ENCODE measurements around the gene ITGA1.
"Not testable (repeated sequence)": the region's sequence is repeated elsewhere in the genome, so short reads cannot be mapped to it uniquely, and the experiment has no call there.

ITGA1 gene

GRCh38 chr5:52976157-52976556 lies 188.4 kb downstream of the ITGA1 start:
- DNase-seq, result not testable (repeated sequence)

GRCh38 chr5:52977264-52977897 lies 189.7 kb downstream of the ITGA1 start:
- no peak for DNase-seq

DNA sequence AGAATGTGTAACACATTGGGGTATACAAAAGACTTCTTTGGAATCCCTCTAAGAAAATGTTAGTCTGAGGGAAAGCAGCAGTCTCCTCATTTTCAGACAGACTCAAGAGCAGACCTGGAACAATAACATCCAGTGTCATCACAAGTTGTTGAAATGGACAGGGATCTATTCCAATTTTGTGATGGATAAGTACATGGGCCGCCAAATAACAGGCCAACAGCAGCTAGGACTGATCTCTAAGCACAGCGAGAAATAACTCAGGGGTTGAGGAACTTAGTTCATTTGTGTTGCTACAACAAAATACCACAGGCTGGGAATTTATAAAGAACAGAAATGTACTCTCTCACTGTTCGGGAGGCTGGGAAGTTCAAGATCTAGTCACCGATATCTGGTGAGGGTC lies 193.8 kb downstream of the ITGA1 start:
- DNase-seq, result no peak

DNA sequence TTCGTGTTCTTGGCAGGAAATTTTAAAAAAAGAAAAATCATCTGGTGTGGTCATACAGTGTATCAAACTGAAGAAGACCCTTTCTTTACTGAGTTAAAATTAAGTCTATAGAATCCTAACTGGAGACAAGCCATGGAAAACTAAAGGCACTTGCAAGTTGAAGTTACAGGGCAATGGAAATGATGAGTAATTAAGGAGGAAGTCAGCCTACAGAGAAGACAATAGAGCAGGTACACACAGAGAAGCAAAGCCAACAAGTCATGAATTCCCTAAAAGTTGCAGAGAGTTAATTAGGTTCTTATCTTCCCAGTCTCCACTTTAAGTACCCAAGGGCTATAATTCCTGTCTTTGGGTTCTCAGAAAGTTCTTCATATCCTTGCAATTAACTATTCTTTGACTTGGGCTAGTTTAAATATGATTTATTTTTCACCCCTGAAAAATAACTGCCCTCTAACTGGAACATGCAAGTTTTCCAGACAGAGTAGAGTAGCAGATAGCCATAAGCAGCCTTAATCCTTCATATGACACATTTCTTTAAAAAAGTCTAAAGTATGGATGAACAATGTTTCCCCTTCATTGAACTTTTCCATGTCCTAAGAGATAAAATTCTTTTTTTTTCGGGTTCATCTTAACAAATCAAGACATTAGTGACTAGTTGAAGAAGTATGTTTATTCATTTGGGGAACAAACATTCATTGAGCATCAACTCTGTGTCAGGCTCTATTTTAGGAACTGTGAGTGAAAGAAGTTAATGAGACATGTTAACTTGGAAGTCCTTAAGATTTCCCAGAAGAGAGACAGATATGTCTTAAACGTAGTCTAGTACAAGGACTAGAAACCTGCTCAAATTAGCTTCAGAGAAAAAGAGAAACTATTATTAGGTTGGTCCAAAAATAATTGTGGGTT lies 196.3 kb downstream of the ITGA1 start:
- no peak for DNase-seq

- no peak for DNase-seq
Observed at GRCh38 chr5:52985306-52985705, 197.6 kb downstream of the ITGA1 start.

GRCh38 chr5:52987711-52988331 lies 200.1 kb downstream of the ITGA1 start:
- no peak for DNase-seq

DNA sequence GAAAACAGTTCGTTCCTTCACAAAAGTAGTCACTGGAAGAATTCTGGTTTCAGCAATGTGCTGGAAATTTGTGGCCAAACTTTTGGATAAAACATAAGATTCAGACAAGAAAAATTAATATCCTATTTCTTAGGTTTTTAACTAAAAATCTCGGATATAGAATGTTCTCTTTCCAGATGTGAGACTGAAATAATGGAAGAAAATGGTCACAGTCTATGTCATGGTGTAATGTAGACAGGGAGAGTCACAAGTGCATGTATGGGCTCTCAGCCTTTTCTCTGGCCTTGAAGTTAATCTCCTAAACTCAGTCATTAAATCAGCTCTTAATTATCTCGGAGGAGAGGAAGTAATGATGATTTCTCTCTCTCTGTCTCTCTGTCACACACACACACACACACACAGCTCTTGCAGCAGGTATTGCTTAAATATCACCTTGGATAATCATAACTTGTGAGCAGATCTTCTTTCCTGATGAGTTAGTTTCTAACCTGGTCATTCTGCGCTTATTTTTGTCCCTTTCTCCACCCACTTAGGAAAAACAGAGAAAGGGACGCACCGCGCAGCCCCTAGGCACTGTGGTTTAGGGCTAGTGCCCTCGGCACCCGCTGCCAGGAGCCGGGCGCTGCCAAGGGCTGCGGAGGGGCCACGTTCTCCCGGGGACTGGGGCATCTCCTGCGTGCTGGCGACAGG lies 200.8 kb downstream of the ITGA1 start:
- DNase-seq, result peak in 1 of 2 experiments; percentile 35

- DNase-seq, result peak; percentile 16 to 61
Observed at GRCh38 chr5:52989025-52989780, 201.5 kb downstream of the ITGA1 start, which contains the start of gene ITGA2. Gene ITGA2 (plus strand): TSS chr5:52989352. CDS start chr5:52989469, 117 bp downstream.

- peak in 1 of 2 experiments; percentile 44 for DNase-seq
Observed at GRCh38 chr5:52989781-52990527, 202.2 kb downstream of the ITGA1 start.

GRCh38 chr5:52990528-52990925 lies 202.8 kb downstream of the ITGA1 start:
- DNase-seq, result no peak

- DNase-seq, result no peak
Observed at GRCh38 chr5:52993367-52993766, 205.7 kb downstream of the ITGA1 start.

- DNase-seq, result no peak
Observed at GRCh38 chr5:52994266-52994665, 206.6 kb downstream of the ITGA1 start.

- DNase-seq, result peak in 1 of 2 experiments; percentile 11
Observed at GRCh38 chr5:52995095-52995494, 207.4 kb downstream of the ITGA1 start.

- no peak for DNase-seq
Observed at GRCh38 chr5:52995914-52996313, 208.2 kb downstream of the ITGA1 start.

DNA sequence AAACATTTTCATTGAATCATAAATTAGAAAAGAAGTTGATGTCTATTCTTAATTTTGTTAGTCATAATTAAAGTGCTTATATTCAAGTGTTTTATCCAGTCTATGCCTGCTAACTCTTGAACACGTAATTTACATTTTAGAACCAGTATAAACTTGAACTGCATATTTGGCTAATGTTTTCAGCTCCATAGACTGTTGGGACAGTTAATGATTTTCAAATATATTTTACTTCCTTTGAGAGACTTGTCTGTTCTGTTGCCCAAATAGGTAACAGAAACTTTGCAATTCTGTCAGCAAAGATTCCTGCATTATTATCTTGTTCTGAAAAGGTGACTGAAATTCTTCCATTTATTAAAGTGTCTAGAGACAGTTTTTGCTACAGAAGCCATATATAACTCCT lies 209.3 kb downstream of the ITGA1 start:
- no peak for DNase-seq

DNA sequence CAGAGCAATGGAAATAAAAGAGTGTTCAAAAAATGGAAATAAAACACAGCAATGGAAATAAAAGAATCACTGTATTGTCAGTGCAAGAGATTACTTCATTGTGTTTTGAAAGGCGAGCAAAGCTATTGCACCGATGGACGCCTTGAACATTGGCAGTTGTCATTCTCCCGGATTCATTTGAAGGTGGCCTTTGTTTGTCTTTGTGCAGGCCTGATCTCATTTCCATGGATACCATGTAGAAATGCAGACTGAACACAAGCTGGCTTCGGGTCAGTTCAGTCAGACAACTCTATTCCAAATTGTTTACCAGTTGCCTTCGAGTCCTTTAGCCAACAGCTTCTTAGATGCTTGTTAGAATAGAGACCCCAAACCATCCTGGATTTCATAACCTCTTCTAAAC lies 209.7 kb downstream of the ITGA1 start:
- DNase-seq, result no peak

DNA sequence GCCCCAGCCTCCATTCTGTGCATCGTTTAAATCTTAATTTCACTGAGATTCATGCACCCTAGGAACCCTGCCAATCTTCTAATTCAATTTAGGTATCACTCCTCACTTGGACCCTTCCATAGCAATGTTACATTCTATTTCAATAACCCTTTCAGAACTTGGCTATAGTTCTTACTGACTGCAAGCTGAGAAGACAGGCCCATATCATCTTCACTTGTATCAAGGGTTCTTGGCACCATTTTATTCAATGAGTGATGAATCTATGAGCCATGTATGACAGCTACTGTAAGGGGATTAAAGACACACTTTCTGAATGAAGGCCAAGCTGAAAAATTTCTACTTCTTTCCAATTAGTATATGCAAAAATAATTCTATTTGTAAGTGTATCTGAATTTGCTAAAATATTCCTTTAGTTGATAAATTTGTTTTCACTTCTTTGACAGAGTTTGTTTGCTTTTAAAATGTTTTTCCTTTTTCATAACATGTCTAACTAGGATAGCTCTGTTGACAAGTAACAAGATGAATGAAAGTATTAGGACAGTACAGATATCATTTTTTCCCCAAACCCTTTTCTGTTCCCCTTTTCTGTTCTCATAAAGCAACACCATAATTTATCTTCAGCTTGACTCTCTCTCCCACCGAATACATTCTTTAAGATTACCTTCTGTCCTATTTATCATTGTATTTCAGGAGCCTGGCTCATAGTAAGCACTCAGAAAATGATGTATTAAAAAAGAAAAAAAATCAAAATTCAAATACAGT lies 211.0 kb downstream of the ITGA1 start:
- DNase-seq, result no peak

DNA sequence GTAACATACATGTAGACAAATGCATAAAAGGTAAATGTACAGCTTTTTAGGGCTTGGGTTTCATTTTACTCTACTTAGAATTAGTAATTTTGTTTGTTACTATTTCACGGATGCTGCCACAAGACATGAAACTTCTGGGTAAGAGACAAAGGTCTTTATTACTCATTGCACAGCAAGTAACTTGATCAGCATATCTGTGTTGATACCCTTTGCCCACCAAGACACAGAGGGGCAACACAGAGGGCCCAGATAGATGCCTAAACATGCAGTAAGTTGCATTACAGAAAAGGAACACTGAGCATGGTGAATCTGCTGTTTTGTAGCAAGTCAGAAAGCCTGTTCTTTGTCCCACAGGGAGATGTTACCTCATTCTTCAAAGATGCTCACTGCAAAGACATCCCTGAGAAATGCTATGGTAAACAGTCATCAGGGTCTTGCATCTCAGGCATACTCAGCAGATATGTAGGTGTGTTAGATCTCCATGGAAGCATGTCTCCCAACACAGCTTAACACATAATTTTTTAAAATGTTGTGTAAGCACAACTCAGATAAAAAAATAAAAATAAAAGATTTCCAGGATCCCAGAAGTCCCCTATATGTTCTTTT lies 211.7 kb downstream of the ITGA1 start:
- DNase-seq, result no peak

DNA sequence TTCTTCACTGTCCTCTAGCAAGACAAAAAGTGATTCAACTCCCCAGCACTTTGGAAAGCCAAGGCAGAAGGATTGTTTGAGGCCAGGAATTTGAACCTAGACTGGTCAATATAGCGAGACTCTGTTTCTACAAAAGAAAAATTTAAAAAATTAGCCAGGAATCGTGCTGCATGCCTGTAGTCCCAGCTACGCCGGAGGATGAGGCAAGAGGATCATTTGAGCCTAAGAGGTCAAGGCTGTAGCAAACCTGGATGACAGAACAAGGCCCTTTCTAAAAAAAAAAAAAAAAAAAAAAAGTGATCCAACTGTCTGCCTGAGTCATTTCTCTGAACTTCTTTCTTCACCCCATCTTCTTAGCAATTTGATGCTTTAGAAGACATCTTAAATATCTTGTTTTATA lies 213.8 kb downstream of the ITGA1 start:
- no peak for DNase-seq

GRCh38 chr5:53002491-53002890 lies 214.8 kb downstream of the ITGA1 start:
- no peak for DNase-seq

Data from NCI-H524 (cell line).